ENCODE data around the gene GRAMD2B. TPM values are rescaled to one million over a fixed set of nuclear protein-coding genes. Genes with fewer than 3 reads are reported as not detected.
A peak's percentile ranks its signal among the peaks of the same experiment; 100 is the strongest.
"Not testable (repeated sequence)": the region's sequence is repeated elsewhere in the genome, so short reads cannot be mapped to it uniquely, and the experiment has no call there.

Gene GRAMD2B, protein sequence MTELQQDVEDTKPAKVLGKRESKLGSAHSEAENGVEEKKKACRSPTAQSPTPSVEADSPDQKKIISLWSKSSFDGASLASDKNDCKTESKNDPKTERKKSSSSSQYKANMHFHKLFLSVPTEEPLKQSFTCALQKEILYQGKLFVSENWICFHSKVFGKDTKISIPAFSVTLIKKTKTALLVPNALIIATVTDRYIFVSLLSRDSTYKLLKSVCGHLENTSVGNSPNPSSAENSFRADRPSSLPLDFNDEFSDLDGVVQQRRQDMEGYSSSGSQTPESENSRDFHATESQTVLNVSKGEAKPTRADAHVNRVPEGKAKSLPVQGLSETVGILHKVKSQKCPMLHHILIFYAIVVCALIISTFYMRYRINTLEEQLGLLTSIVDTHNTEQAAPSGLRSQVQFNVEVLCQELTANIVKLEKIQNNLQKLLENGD
- total RNA-seq = 1 to 10 TPM; 4.6 to 5.2 TPM

DNA sequence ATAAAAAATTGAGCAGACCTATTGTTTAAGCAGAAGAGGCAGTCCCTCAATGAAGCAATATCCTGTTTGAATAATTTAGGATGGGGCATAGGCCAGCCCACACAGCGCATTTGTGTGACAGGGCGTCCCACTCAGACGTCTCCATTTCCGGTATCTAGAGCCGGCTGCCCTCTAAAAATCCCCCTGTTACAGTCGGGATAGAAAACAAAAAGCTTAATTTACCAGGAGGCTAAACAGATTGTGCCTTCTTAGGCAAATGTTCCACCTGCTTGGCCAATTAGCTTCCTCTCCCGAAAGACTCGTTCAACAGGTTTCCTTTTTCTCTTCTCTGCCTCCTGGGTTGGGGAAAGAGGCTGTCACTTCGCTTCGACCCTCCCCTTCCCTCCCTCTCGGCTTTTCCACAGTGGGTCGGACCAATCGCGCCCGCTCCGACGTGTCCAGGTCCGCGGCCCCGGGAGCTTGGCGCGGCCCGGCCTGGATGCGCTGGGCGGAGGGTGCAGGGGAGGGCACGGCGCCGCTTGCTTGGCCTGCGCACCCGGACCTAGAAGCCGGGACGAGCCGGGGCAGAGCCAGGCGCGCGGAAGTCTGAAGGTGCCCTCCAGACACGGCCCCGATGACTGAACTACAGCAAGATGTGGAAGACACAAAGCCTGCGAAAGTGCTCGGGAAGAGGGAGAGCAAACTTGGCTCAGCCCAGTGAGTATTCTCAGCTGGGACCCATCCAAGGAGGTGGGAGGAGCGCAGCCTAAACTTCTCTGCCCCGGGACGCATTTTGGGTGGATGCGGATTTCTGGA is at the start of gene GRAMD2B:
TSS of gene GRAMD2B (plus strand) at position 416 of the 795 bp plus-strand sequence. CDS start at position 614, 198 bp downstream.
- POLR2A ChIA-PET = interaction anchor here (0.5 to 2.3 kb wide), 3 partner anchors 20 to 450 kb away, joined by 3 to 29 read pairs (median 5); no protein-coding TSS in a partner anchor
- H3K4me1 Mint-ChIP-seq = peaks cover 23% of the 10 kb centered on the region
- no peaks in the 10 kb centered on the region for H3K9me3 Mint-ChIP-seq
- peak within 1 kb of the TSS; percentile 92 for H3K4me3 Mint-ChIP-seq
- ATAC-seq (ENCODE audit: low read depth) (peak; percentile 95), DNase-seq (peak; percentile 70)
- H3K27me3 Mint-ChIP-seq = no peaks in the 10 kb centered on the region
- H3K27ac Mint-ChIP-seq = peak within 1 kb of the TSS; percentile 82
- peaks cover 2% of the 10 kb centered on the region for H3K36me3 Mint-ChIP-seq

DNA sequence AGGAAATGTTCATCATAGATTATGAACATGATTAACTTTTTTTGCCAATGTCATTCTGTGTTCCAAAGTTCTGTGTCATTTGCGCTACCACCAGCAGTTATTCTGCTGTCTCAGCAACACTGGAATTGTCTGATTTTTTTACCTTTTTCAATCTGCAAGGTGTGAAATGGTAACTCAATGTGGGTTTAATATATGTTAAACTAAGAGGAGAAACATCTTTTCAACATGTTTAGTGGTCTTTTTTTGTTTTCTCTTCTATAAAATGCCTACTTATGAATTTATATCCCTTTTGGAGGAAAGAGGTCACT is 49.1 kb upstream of the GRAMD2B start:
- ATAC-seq (ENCODE audit: low read depth) = no peak
- Mint-ChIP-seq H3K36me3 (no peaks in the 10 kb centered on the region), H3K4me3 (no peak overlapping the region), H3K9me3 (no peaks in the 10 kb centered on the region), H3K27me3 (no peaks in the 10 kb centered on the region), H3K4me1 (peaks cover 12% of the 10 kb centered on the region), H3K27ac (no peak overlapping the region)
- POLR2A ChIA-PET = no interaction called here
- DNase-seq = no peak

DNA sequence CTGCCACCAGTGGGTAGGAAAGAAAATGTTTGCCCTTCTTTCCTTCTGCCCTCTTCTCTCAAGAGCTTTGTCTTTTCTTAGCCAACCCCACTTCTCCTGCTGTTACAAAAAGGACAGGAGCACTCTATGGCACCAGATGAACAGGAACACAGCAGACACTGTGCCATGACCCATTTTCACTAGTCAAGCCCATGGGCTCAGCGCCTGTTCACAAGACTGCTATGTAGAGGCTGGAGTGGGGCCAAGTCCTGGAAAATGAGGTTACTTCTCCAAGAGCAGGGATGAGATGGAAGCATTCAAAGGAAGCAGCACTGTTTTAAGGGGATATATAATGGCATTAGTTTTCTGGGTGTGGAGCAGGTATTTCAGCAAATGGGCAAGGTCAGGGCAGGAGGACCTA is 46.8 kb upstream of the GRAMD2B start:
- DNase-seq (no peak), ATAC-seq (ENCODE audit: low read depth) (no peak)
- no peaks in the 10 kb centered on the region for H3K27me3 Mint-ChIP-seq
- H3K9me3 Mint-ChIP-seq = peaks cover 4% of the 10 kb centered on the region
- H3K27ac Mint-ChIP-seq = no peak overlapping the region
- no peak overlapping the region for H3K4me3 Mint-ChIP-seq
- POLR2A ChIA-PET = no interaction called here
- H3K36me3 Mint-ChIP-seq = no peaks in the 10 kb centered on the region
- H3K4me1 Mint-ChIP-seq = peaks cover 12% of the 10 kb centered on the region

DNA sequence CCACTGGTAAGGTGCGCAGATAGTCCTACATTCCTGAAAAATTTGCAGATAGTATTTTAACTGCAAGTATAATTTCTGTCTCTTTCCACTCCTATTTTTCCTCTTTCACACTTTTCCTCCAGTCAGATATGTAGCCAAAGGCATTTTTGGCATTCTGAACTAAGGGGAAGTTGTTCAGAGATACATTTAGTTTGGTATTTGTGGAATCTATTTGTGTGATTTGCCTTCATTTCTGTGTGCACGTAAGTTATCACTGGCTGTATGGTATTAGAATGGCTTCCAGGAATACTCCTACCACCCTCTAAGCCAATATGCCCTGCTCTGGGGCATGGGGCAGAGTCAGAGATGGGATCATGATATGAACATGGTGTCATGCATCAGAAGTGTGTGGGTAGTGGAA is 45.8 kb upstream of the GRAMD2B start:
- Mint-ChIP-seq H3K9me3 (peaks cover 7% of the 10 kb centered on the region), H3K36me3 (no peaks in the 10 kb centered on the region), H3K4me3 (no peak overlapping the region), H3K4me1 (peaks cover 12% of the 10 kb centered on the region), H3K27me3 (no peaks in the 10 kb centered on the region), H3K27ac (no peak overlapping the region)
- ATAC-seq (ENCODE audit: low read depth) = no peak
- POLR2A ChIA-PET = no interaction called here
- no peak for DNase-seq

DNA sequence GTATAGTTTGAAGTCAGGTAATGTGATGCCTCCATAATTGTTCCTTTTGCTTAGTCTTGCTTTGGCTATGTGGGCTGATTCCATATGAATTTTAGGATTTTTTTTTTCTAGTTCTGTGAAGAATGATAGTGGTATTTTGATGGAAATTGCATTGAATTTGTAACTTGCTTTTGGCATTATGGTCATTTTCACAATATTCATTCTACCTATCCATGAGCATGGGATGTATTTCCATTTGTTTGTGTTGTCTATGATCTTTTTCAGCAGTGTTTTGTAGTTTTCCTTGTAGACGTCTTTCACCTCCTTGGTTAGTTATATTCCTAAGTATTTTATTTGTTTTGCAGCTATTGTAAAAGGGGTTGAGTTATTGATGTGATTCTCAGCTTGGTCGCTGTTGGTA is 42.9 kb upstream of the GRAMD2B start:
- H3K27ac Mint-ChIP-seq; DNase-seq; H3K4me1 Mint-ChIP-seq; H3K36me3 Mint-ChIP-seq; POLR2A ChIA-PET; H3K9me3 Mint-ChIP-seq; H3K27me3 Mint-ChIP-seq; ATAC-seq (ENCODE audit: low read depth); H3K4me3 Mint-ChIP-seq: not testable (repeated sequence)

DNA sequence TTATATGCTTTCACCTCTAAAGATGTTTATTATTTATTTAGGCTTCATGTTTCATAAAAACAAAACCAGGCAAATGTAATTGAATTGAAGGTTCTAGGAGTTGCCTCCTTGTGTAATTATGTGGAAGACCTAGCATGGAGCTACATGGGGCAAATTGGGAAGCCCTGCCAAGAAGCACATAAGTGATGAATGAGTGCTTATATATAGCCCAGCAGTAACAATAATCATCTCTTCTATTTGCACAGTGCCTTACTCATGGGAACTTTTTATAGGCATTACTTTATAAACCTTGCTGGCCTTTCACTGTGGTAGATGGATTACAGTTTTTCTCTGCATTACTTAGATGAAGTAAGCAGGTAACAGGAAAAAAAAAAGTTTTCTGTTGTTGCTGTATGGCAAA is 40.0 kb upstream of the GRAMD2B start:
- DNase-seq (no peak), ATAC-seq (ENCODE audit: low read depth) (no peak)
- H3K27ac Mint-ChIP-seq = no peak overlapping the region
- H3K4me3 Mint-ChIP-seq = no peak overlapping the region
- H3K36me3 Mint-ChIP-seq = no peaks in the 10 kb centered on the region
- peaks cover 7% of the 10 kb centered on the region for H3K9me3 Mint-ChIP-seq
- no peaks in the 10 kb centered on the region for H3K4me1 Mint-ChIP-seq
- POLR2A ChIA-PET = no interaction called here
- no peaks in the 10 kb centered on the region for H3K27me3 Mint-ChIP-seq

DNA sequence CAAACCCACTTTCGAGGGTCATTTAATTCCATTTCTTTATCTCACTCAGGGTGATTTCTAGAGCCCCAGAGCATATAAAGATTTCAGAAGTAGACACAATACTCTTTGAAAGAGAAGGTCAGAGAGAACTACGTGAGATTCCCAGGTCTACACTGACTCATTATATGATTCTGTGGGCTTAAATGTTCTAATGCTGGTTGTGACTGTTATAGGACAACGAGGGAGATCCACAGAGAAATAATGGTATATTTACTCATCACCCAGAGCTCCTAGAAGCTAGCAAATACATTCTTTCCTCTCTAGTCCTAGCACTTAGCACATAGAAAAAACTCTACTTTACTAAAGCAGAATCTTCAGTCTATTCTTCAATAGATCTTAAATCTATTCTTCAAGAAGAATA is 39.4 kb upstream of the GRAMD2B start:
- POLR2A ChIA-PET = no interaction called here
- ATAC-seq (ENCODE audit: low read depth) = no peak
- Mint-ChIP-seq H3K4me3 (no peak overlapping the region), H3K4me1 (no peaks in the 10 kb centered on the region), H3K27ac (no peak overlapping the region), H3K9me3 (peaks cover 7% of the 10 kb centered on the region), H3K27me3 (no peaks in the 10 kb centered on the region), H3K36me3 (no peaks in the 10 kb centered on the region)
- no peak for DNase-seq

DNA sequence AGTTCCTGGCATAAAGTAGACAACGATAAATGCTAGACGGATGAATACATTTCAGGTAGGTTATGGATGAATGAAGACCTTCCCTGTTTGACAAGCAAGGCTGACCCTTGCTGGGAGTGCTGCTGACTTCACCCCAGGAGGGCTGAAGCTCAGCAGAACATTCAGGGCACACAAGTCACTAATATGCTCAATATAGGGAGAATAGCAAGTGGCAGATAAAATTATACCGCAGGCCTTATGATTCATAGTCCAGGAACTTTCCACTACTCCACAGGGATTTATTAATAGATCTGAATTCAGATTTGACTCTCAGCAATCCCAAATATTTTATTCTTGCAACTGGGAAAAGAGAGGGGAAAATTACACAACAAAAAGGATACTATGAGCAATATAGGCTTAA is 38.2 kb upstream of the GRAMD2B start:
- Mint-ChIP-seq H3K4me3 (no peak overlapping the region), H3K9me3 (peaks cover 7% of the 10 kb centered on the region), H3K4me1 (no peaks in the 10 kb centered on the region), H3K27ac (no peak overlapping the region), H3K36me3 (no peaks in the 10 kb centered on the region), H3K27me3 (no peaks in the 10 kb centered on the region)
- ATAC-seq (ENCODE audit: low read depth) (no peak), DNase-seq (no peak)
- POLR2A ChIA-PET = no interaction called here

DNA sequence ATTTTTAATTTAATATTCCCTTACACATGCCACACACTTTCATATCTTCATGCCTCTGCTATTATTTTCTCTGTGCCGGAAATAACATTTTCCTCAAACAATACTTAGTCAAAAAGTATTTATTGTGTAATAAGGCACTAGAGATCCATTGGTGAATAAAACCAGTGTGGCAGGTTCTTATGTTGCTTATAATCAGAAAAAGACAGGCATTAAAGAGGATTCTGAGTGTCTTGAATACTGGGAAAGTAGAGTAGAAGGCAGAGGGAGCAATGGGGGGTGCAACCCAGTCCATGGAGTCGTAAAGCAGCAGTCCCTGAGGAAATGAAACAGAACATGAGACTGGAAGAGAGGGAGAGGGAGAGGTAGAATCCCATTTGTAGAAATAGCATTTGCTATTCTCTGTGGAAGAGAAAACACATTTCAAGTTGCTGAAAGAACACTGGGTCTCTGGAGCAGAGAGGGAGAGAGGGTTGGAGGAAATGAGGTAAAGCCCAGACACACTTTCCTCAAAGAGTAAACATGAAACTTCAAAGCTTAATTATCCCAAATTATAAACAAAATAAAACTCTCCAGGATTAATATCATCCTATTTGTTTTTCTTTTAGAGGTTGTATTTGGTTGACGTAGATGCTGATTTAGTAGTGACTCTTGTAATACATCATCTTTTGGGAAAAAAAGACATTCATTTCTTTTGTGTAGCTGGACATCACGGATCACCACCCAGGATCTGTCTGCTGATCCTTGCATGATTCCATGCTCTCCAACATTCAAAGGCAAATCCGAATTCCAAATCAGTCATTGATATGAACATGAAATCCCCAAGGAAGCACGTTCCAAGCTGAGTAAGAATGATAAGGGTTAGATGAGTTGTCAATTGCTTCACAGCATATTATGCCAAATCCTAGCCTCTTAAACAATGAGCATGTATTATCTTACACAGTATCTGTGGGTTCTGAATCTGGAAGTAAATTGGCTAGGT is 37.4 kb upstream of the GRAMD2B start:
- no peak for DNase-seq
- H3K36me3 Mint-ChIP-seq = no peaks in the 10 kb centered on the region
- no peaks in the 10 kb centered on the region for H3K27me3 Mint-ChIP-seq
- no peak overlapping the region for H3K4me3 Mint-ChIP-seq
- peaks cover 7% of the 10 kb centered on the region for H3K9me3 Mint-ChIP-seq
- POLR2A ChIA-PET = no interaction called here
- no peak overlapping the region for H3K27ac Mint-ChIP-seq
- no peaks in the 10 kb centered on the region for H3K4me1 Mint-ChIP-seq
- ATAC-seq (ENCODE audit: low read depth) = no peak

DNA sequence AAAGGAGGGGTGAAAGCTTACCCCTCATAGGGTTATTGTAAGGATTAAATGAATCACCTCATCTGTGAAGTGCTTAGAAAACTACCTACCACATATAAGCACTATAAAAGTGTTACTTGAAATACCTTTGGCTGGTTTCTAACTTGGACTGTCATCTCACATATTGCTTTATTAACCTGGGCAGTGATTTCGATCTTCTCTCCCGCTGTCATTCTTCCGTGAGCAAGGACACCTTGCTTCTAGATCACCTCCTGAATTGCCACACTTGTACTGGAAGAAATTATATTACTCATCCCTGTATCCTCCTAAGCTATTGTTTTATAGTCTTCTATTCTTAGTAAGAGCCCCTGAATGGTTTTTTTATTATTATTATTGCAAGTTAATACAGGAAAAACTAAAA is 34.0 kb upstream of the GRAMD2B start:
- DNase-seq (no peak), ATAC-seq (ENCODE audit: low read depth) (no peak)
- no peaks in the 10 kb centered on the region for H3K4me1 Mint-ChIP-seq
- H3K27me3 Mint-ChIP-seq = no peaks in the 10 kb centered on the region
- H3K9me3 Mint-ChIP-seq = no peaks in the 10 kb centered on the region
- H3K36me3 Mint-ChIP-seq = no peaks in the 10 kb centered on the region
- POLR2A ChIA-PET = no interaction called here
- no peak overlapping the region for H3K27ac Mint-ChIP-seq
- no peak overlapping the region for H3K4me3 Mint-ChIP-seq

DNA sequence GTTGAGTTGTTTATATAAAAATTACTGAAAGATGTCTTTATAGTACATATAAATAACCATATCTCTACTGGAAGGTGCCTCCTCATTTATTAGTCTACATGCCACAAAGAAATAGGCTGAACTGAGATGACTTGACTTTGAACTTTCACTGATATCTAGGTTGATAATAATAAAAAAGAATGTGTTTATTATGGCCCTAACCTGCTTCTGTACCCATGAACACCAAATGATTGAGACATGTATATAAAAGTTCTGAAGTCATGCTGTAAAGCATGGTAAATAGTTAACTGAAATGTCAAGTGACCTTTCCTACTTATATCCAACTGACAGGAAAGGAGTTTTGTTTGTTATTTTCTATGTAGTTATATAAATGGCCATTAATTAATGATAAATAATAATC is 33.2 kb upstream of the GRAMD2B start:
- no peaks in the 10 kb centered on the region for H3K9me3 Mint-ChIP-seq
- no peak for ATAC-seq (ENCODE audit: low read depth)
- POLR2A ChIA-PET = no interaction called here
- H3K4me1 Mint-ChIP-seq = no peaks in the 10 kb centered on the region
- H3K27me3 Mint-ChIP-seq = no peaks in the 10 kb centered on the region
- H3K4me3 Mint-ChIP-seq = no peak overlapping the region
- no peaks in the 10 kb centered on the region for H3K36me3 Mint-ChIP-seq
- no peak for DNase-seq
- no peak overlapping the region for H3K27ac Mint-ChIP-seq

DNA sequence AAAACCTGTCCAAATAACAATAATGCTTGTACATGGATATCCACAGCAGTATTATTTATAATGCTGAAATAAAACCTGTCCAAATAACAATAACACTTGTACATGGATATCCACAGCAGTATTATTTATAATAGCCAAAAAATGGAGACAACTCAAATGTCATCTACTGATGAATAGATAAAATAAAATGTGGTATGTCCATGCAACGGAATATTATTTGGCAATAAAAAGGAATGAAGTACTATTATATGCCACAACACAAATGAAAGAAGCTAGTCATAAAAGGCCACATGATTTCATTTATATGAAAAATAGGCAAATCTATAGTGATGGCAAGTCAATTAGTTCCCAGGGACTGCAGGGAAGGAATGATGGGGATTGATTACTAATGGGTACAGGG is 31.8 kb upstream of the GRAMD2B start:
- ATAC-seq (ENCODE audit: low read depth) (no peak), DNase-seq (no peak)
- Mint-ChIP-seq H3K36me3 (no peaks in the 10 kb centered on the region), H3K9me3 (no peaks in the 10 kb centered on the region), H3K27ac (no peak overlapping the region), H3K4me3 (no peak overlapping the region), H3K4me1 (no peaks in the 10 kb centered on the region), H3K27me3 (peaks cover 7% of the 10 kb centered on the region)
- POLR2A ChIA-PET = no interaction called here

DNA sequence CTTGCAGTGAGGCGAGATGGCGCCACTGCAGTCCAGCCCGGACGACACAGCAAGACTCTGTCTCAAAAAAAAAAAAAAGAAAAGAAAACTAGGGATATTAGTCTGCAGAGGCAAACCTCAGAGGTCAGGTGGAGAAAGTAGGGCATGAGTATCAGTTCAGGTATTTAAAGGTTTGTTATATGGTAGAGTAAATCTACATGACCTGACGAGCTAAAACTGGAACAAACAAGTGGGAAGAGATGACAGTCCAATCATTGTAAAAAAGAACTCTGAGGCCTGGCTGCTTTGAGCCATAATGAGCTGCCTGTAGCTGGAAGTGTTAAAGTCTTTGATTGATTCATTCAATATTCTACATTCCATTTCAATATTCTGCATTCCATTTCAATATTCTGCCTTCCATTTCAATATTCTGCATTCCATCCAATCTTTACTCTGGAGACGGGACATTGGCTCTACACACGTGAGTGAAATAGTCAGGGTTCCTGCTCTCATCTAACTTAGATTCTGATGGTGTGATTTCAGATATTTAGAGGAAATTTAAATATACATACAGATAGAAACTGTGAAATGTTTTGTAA is 28.9 kb upstream of the GRAMD2B start:
- H3K27ac Mint-ChIP-seq = no peak overlapping the region
- H3K27me3 Mint-ChIP-seq = peaks cover 8% of the 10 kb centered on the region
- H3K9me3 Mint-ChIP-seq = no peaks in the 10 kb centered on the region
- H3K36me3 Mint-ChIP-seq = no peaks in the 10 kb centered on the region
- DNase-seq = no peak
- POLR2A ChIA-PET = no interaction called here
- H3K4me3 Mint-ChIP-seq = no peak overlapping the region
- ATAC-seq (ENCODE audit: low read depth) = no peak
- H3K4me1 Mint-ChIP-seq = no peaks in the 10 kb centered on the region
